Stimulated activated CD8-positive, alpha-beta memory T cell treated with anti-CD3 and anti-CD28 coated beads, Interleukin-12 subunit alpha, Interleukin-12 subunit beta, amount 100 ng/mL, for 1 hour (primary cell): ENCODE data around the gene GPAT3.
"Not testable (repeated sequence)": the region's sequence is repeated elsewhere in the genome, so short reads cannot be mapped to it uniquely, and the experiment has no call there.

Experiments
- DNase-seq: peaks from one replicate; pipeline ENCODE4 v3.0.0-alpha.2; 2020; ENCODE audit warnings: low read depth

The GPAT3 gene

GRCh38 chr4:83552083-83552482, 16.2 kb downstream of the GPAT3 start:
- no peak for DNase-seq

- no peak for DNase-seq
These were observed 17.0 kb downstream of the GPAT3 start for GRCh38 chr4:83552924-83553323.

DNA sequence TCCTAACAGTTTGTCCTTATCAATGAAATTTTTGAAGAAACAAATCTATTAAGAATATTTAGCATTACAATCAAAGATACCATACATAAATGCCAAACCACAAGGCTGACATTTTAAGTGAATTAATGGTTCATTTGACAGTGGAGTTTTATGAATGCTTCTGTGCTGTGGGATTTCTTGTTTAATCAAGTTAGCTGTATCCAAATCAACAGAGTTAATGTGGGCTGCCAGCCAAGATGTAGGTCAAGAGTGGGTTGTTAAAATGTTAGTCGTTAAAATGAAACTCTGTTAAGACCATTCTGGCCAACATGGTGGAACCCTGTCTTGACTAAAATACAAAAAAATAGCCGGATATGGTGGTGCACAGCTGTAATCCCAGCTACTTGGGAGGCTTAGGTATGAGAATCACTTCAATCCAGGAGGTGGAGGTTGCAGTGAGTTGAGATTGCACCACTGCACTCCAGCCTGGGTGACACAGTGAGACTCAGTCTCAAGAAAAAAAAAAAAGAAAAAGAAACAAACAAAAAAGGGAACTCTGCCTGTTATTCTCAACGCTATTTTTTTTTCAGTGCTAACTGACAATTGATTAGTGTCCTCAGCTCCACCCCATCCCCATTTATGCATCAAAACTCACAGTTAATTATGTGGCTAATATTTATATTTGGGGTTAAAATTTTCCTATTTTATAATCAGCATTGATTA, 20.2 kb downstream of the GPAT3 start:
- DNase-seq = no peak

DNA sequence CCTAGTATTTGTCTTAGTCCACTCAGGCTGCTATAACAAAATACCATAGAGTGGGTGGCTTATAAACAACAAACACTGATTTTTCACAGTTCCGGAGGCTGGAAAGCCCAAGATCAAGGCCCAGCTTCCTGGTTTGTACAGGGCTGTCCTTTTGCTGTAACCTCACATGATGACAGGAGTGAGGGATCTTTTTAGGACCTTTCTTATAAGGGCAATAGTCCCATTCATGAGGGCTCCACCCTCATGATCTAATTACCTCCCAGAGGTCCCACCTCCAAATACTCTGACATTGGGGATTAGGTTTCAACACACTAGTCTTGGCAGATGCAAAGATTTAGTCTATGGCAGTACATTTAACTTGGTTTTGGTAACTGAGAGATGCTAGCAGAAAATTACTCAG, 20.9 kb downstream of the GPAT3 start:
- no peak for DNase-seq

GRCh38 chr4:83558059-83558653, 22.2 kb downstream of the GPAT3 start:
- no peak for DNase-seq

GRCh38 chr4:83558680-83559079, 22.8 kb downstream of the GPAT3 start:
- no peak for DNase-seq

GRCh38 chr4:83560523-83560922, 24.6 kb downstream of the GPAT3 start:
- no peak for DNase-seq

- DNase-seq = no peak
These were observed 25.5 kb downstream of the GPAT3 start for GRCh38 chr4:83561381-83561780.

GRCh38 chr4:83563998-83564397, 28.1 kb downstream of the GPAT3 start:
- no peak for DNase-seq

- no peak for DNase-seq
These were observed 32.2 kb downstream of the GPAT3 start for GRCh38 chr4:83568062-83568461.

DNA sequence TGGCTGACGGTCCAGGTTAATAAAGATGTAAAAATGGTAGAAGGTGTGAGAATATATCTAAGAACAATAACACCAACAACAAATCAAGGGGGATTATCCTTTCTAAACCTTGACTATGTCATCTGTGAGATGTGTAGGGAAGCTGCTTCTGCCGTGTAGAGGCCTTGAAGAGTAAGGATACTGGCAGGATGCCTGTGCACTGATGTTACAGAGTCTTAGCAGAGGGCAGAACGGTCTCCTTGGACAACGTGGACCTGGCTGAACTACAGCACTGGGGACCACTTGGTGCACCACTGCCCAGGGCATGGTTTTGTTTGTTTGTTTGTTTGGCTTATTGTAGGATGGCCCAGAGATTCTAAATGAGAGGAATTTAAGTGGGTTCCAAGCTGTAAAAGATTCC, 33.5 kb downstream of the GPAT3 start:
- no peak for DNase-seq

- DNase-seq = no peak
These were observed 34.1 kb downstream of the GPAT3 start for GRCh38 chr4:83569987-83570386.

GRCh38 chr4:83572848-83573247, 36.9 kb downstream of the GPAT3 start:
- no peak for DNase-seq

DNA sequence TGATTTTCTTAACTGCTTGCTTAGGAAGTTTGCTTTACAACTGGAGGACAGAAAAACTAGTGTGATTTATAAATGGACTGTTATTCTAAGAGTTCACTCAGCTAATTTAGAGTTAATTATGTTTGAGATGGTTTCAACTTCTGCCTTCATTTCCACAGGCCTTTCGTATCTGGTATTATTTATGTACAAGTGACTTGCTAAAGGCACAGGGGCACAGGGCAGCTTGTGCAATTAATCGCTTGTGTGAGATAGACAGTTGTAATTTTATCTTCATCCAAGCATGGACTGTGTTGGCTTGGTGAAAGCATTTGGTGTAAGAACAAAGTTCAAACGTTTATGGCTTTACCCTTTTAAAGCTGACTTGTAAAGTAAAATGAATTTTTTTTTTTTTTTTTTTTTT, 38.3 kb downstream of the GPAT3 start:
- no peak for DNase-seq

DNA sequence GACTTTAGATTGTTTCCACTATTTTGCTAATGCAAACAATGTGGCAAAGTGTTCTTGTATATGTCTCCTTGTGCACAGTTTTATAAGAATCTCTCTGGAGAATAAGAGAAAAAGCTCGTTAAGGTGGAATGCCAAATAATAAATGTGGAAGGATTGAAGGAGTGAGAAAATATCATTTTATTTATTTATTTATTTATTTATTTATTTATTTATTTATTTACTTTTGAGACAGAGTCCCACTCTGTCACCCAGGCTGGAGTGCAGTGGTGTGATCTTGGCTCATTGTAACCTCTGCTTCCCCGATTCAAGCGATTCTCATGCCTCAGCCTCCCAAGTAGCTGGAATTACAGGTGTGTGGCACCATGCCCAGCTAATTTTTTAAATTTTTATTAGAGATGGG, 40.3 kb downstream of the GPAT3 start:
- not testable (repeated sequence) for DNase-seq

GRCh38 chr4:83581411-83582288, 45.7 kb downstream of the GPAT3 start:
- no peak for DNase-seq

GRCh38 chr4:83582289-83582785, 46.4 kb downstream of the GPAT3 start:
- no peak for DNase-seq

DNA sequence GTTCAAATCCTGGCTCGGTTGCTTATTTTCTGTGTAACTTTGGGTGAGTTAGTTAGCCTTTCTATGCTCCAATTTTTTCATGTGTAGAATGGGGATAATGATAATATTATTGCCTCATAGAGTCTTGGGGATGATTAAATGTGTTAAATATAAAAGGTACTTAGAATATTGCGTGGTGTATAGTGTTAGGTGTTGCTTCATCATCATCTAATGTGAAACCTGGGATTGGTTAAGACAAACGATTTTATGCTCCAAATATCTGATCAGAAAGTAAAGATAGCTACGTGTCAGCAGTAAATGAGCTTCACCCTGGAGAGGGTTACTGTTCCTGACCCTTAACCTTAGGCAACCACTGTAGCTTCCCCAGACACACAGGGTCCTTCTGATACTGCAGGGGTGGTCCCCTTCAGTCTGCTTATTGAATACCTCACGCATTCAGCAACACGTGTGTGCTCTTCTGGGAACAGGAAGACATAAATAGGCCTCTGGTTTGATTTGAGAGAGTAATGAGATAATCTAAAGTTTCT, 50.1 kb downstream of the GPAT3 start:
- DNase-seq = no peak

DNA sequence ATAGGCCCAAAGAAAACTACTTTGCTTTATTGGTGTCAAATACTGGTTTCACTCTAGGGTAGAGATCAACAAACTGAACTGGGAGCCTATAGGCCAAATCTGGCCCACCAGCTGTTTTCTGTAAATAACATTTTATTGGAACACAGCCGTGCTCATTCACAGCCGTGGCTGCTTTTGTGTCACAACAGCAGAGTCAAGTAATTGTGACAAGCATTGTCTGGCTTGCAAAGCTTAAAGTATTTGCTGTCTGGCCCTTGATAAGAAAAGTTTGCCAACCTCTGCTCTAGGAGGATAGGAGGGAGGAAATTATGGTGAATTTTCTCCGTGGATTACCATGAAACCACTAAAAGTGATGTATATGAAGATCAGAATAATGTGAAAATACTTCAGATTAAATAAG, 53.4 kb downstream of the GPAT3 start:
- no peak for DNase-seq

GRCh38 chr4:83591056-83591455, 55.1 kb downstream of the GPAT3 start:
- no peak for DNase-seq

DNA sequence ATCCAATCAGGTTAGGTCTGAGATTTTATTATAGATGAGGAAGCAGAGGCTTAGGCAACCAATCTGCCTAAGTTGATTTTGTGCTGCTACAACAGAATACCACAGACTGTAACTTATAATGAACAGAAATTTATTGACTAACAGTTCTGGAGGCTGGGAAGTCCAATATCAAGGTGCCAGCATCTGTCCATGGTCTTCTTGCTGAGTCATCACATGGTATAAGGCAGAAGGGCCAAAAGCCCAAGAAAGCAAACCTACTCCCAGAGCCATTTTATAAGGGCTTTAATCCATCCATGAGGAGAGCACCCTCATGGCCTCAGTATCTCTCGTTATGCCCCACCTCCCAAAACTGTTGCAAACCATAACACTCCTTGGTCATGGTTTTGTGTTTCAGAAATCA, 55.8 kb downstream of the GPAT3 start:
- DNase-seq = no peak

- no peak for DNase-seq
These were observed 63.3 kb downstream of the GPAT3 start for GRCh38 chr4:83599183-83599582.

DNA sequence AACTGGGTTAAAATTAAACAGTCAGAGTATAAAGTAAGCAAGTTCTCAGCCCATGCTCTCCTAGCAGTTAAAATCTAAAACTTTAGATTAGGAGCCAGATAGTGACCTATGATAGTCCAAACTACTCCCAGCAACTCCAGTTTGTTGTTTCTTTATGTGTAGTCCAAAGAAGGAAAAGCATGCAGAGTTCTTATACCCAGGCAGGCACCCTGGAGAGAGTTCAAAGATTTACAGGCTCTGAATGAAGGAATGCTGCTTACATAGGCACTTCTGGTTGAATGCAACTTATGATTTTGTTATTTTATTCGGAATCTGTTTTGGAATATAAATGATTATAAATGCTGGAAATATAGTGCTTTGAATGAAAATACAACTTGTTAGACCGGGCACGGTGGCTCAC, 67.2 kb downstream of the GPAT3 start:
- no peak for DNase-seq
